ENCODE data around the gene CX3CL1.

The CX3CL1 gene
- long read RNA-seq, result 0 reads

GRCh38 chr16:57372372-57373116 lies at the start of gene CX3CL1:
Gene CX3CL1 (plus strand): TSS chr16:57372490. CDS start chr16:57372569, 79 bp downstream.
- H3K4me3 ChIP-seq (replicated peaks; ENCODE audit: insufficient read depth, low read length), result no peak within 1 kb of the TSS
- peaks cover 6% of the 10 kb centered on the region for H3K27me3 ChIP-seq (ENCODE audit: insufficient read depth, poor library complexity, severe bottlenecking)
- H3K27ac ChIP-seq (replicated peaks), result no peak within 1 kb of the TSS
- TF ChIP-seq SPI1 (IDR thresholded peaks at IDR 0.05; ENCODE audit: borderline replicate concordance, low read depth), result no peak
- TF ChIP-seq GABPA (IDR thresholded peaks at IDR 0.05; ENCODE audit: low read depth), result no peak
- no peak for TF ChIP-seq POLR2AphosphoS5 (IDR thresholded peaks at IDR 0.05; ENCODE audit: low read depth)
- TF ChIP-seq, protein P1, sequence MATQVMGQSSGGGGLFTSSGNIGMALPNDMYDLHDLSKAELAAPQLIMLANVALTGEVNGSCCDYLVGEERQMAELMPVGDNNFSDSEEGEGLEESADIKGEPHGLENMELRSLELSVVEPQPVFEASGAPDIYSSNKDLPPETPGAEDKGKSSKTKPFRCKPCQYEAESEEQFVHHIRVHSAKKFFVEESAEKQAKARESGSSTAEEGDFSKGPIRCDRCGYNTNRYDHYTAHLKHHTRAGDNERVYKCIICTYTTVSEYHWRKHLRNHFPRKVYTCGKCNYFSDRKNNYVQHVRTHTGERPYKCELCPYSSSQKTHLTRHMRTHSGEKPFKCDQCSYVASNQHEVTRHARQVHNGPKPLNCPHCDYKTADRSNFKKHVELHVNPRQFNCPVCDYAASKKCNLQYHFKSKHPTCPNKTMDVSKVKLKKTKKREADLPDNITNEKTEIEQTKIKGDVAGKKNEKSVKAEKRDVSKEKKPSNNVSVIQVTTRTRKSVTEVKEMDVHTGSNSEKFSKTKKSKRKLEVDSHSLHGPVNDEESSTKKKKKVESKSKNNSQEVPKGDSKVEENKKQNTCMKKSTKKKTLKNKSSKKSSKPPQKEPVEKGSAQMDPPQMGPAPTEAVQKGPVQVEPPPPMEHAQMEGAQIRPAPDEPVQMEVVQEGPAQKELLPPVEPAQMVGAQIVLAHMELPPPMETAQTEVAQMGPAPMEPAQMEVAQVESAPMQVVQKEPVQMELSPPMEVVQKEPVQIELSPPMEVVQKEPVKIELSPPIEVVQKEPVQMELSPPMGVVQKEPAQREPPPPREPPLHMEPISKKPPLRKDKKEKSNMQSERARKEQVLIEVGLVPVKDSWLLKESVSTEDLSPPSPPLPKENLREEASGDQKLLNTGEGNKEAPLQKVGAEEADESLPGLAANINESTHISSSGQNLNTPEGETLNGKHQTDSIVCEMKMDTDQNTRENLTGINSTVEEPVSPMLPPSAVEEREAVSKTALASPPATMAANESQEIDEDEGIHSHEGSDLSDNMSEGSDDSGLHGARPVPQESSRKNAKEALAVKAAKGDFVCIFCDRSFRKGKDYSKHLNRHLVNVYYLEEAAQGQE (IDR thresholded peaks at IDR 0.05; ENCODE audit: insufficient replicate concordance, low read depth), result no peak
- TF ChIP-seq CTCF (IDR thresholded peaks at IDR 0.05; ENCODE audit: insufficient read depth, low read length), result no peak
- DNase-seq (ENCODE audit: low read depth in 1 of 2, low spot score in 1 of 2), result no peak

DNA sequence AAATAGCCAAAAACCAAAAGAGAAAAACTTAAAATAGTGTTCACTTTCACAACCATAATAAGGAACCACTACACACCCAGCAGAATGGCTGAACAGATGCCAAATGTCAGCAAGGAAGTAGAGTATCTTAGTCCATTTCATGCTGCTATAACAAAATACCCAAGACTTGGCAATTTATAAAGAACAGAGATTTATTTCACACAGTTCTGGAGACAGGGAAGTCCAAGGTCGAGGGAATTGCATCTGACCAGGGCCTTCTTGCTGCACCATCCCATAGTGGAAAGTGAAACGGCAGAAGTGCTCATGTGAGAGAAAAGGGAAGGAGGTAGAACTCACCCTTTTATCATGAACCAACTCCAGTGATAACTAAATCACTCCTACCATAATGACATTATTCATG lies 47.5 kb upstream of the CX3CL1 start:
- DNase-seq (ENCODE audit: low read depth in 1 of 2, low spot score in 1 of 2), result no peak
- TF ChIP-seq GABPA (IDR thresholded peaks at IDR 0.05; ENCODE audit: low read depth), result no peak
- TF ChIP-seq CTCF (IDR thresholded peaks at IDR 0.05; ENCODE audit: insufficient read depth, low read length), result no peak
- TF ChIP-seq, protein P1 (IDR thresholded peaks at IDR 0.05; ENCODE audit: insufficient replicate concordance, low read depth), result no peak
- TF ChIP-seq POLR2AphosphoS5 (IDR thresholded peaks at IDR 0.05; ENCODE audit: low read depth), result no peak
- no peak for TF ChIP-seq SPI1 (IDR thresholded peaks at IDR 0.05; ENCODE audit: borderline replicate concordance, low read depth)
- Histone ChIP-seq H3K27ac (replicated peaks) (no peak overlapping the region), H3K27me3 (ENCODE audit: insufficient read depth, poor library complexity, severe bottlenecking) (no peaks in the 10 kb centered on the region), H3K4me3 (replicated peaks; ENCODE audit: insufficient read depth, low read length) (no peak overlapping the region)

- no peak for TF ChIP-seq POLR2AphosphoS5 (IDR thresholded peaks at IDR 0.05; ENCODE audit: low read depth)
- TF ChIP-seq SPI1 (IDR thresholded peaks at IDR 0.05; ENCODE audit: borderline replicate concordance, low read depth), result no peak
- no peak for TF ChIP-seq CTCF (IDR thresholded peaks at IDR 0.05; ENCODE audit: insufficient read depth, low read length)
- no peak overlapping the region for H3K27ac ChIP-seq (replicated peaks)
- no peak overlapping the region for H3K4me3 ChIP-seq (replicated peaks; ENCODE audit: insufficient read depth, low read length)
- DNase-seq (ENCODE audit: low read depth in 1 of 2, low spot score in 1 of 2), result no peak
- H3K27me3 ChIP-seq (ENCODE audit: insufficient read depth, poor library complexity, severe bottlenecking), result no peaks in the 10 kb centered on the region
Observed at GRCh38 chr16:57325458-57325857, 46.8 kb upstream of the CX3CL1 start.
